DMS79 (cell line): ENCODE measurements around the gene TP53AIP1.
"Not testable (repeated sequence)": the region's sequence is repeated elsewhere in the genome, so short reads cannot be mapped to it uniquely, and the experiment has no call there.

ENCODE experiments used
- DNase-seq: peaks from one replicate; lab custom pipeline; 2025; lab: John Stamatoyannopoulos, UW

The TP53AIP1 gene

DNA sequence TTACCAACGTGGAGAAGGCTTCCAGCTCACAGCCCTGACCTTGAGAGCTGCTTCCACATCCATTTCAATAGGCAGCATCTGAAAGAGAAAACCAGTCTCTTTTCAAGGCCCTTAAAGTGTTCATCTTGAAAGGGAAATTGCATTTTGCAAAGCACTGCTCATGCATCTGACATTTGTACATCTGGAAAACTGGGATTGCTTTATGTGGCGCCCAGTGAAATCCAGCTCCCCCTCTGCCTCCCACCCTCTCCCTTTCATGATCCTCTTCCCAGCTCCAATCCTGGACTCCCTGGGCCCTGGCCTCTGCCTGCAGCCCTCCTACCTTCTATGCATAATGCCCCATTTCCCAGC, 17.4 kb downstream of the TP53AIP1 start:
- no peak for DNase-seq

DNA sequence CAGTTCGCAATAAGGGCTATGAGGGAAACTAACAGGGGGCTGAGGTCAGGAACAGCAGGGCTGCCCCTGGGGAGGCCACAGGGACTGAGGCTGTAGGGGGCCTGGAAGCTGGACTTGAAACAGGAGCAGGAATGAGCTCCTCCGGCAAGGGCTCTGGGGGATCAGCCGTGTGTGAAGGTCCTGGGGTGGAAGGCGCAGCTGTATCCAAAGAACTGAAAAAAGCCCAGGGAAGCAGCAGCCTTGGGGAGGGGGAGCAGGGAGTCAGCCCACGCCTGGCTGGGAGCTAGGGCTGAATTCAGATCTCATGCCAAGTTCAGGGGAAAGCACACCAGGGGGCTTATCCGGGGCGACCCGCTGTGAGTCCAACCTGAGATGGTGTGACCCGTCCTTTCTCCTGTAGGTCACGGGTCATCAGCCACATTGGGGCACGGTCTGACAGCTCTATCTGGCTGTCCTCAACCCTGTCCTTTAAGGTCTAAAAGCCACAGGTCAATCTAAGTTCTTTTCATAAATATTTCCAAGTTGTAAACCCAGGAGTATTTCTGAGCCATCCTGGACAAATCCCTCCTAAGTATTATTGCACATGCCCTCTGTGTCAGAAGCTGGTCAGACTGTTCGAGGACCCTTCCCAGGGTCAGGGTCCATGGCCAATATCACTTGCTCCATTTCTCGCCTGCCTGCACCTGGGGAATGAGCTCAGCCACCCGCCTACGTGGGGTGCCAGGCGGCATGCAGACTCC, 18.0 kb downstream of the TP53AIP1 start:
- DNase-seq: no peak

DNA sequence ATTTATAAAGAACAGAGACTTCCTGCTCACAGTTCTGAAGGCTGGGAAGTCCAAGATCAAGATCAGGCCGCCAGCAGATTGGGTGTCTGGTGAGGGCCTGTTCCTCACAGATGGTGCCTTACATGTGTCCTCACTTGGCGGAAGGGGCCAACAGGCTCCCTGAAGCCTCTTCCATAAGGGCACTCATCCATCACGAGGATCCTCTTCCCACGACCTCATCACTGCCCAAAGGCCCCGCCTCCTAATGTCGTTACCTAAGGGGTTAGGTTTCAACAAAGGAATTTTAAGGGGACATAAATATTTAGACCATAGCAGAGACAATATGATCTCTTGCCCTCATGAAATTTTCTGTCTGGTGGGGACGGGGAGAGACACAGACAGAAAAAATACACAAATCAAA, 18.6 kb downstream of the TP53AIP1 start:
- DNase-seq: no peak

DNA sequence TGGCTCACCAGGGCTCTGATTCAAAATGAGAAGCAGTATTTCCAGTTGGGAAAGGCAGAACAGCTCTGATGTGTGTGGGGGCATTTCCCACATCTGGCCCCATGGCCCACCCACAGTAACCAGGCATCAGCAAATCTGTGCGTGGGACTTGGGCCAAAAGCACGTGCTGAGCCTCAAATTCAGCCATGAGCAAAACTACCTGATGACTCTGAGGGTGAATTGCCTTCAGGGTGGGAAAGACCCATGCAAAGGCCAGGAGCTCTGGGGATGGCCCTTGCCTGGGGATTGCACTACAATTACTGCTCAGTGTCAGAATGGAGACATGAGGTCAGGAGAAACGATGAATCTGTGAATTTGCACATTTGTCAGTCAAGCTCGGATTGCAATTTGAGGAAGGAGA, 20.9 kb downstream of the TP53AIP1 start:
- DNase-seq: no peak

DNA sequence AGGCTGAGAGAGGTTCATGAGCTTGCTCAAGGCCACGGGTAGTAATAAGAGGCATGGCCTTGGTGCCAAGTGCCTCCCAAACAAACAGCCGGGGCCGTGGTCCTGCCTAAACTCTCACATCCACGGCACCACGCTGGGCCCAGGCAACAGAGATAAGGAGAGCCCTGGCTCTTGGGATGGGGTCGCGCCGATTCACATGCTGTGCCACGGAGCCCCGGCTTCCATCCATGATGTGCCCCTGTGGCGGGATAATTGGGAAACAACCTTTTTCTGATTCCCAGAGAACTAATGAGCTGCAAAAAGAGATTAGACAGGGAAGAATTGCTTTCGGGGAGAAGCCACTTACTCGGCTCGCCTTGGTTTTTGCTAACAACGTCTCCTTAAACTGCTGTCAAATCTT, 22.0 kb downstream of the TP53AIP1 start:
- DNase-seq: no peak

DNA sequence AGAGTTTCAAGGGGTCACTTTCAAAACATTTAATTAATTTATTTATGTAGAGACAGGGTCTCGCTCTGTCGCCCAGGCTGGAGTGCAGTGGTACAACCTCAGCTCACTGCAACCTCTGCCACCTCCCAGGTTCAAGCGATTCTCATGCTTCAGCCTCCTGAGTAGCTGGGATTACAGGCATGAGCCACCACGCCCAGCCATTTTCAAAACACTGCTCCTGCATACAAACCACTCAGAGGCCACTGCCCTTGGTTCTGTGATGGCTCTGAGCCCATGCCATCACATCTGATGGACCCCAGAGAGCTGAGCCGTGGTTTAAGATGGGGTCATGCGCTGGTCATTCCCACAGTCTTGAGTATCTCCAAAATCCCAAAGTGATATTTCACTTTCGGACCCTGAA, 23.0 kb downstream of the TP53AIP1 start:
- DNase-seq: not testable (repeated sequence)

DNA sequence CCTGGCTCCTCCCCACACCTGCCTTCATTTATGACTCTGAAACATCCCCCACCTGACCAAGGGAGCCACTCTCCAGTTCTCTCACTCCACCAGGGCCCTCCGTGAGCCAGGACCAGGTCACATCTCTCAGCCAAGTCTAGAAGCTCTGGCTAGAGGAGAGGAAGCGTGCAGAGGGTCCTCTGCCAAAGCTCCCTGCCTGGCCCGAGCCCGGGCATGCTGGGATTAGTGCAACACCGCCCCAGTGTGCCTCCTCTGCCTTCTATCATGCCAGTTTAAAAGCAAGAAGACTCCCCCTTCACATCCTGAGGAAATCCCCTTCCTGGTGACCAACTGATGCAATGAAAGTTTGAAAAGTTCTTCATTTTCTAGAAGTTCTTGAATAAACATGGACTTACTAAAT, 23.5 kb downstream of the TP53AIP1 start:
- no peak for DNase-seq

DNA sequence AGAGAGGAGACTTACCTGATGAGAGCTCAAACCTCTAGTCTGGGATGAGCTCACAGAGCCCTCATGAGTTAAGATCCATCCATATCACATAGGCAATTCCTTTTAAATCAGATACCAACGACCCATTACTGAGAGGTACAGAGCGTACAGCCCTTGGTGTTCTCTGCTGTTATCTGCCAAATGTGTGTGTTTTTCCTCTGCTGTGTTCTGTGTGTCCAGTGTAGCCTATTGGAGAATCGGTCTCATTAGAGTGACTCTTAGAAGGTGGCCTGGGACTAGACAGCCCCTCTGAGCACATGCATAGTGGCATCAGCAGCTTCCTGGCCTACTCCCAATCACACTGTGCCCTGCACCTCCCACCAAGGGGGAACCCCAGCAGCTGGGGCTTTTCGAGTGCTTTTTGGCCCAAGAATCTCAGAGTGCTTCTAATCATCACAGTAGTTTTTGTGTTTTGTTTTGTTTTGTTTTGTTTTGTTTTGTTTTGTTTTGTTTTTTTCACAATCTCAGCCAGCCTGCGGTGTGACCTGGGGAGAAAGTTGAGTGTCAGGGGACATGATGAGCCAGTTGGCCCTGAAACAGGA, 25.4 kb downstream of the TP53AIP1 start:
- DNase-seq: no peak

DNA sequence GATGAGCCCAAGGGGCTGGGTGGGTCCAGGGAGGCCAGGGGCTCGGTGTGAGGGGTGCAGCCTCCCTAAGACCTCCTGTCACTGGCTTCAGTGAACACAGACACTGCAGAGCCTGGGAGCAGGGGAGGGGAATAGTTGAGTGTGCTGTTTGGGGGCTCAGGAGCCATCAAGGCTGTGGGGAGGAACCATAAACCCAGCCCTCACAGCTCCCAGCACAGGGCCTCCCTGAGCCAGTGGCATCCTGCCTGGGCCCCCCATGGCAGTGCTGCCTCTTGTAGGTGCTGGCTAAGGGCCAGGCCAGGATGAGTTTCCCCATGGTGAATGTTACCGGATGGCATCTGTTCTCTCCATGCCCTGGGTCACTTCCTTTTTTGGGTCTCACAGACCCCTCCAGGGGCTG, 26.0 kb downstream of the TP53AIP1 start:
- DNase-seq: no peak

DNA sequence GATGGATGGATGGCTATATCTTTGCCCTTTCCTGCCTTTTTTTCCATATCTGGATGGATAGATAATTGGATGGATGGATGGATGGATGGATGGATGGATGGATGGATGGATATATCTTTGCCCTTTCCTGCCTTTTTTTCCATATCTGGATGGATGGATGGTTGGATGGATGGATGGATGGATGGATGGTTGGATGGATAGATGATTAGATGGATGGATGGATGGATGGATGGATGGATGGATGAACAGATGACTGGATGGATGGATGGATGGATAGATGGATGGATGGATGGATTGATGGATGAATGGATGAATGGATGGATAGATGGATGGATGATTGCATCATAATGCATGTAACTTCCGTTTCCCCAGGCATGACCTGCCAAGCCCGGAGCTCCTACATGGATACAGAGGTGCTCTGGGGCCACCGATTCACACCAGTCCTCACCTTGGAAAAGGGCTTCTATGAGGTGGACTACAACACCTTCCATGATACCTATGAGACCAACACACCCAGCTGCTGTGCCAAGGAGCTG, 26.6 kb downstream of the TP53AIP1 start:
- DNase-seq: no peak

DNA sequence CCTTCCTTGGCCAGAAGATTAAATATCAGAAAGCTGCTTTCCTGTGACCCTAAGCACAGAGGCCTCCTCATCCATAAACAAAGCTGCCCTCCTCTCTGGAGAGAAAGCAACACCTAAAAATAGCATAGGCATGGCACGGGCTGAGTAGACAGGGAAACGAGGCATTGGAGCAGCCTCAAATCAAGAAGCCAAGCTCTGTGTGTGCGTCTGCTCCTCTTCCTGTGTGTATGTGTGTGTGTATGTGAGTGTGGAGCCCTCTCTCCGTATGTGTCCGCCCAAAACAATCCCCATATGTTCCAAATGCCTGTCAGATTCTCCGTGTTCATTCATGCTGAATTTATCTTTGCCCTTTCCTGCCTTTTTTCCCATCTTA, 27.5 kb downstream of the TP53AIP1 start:
- no peak for DNase-seq

DNA sequence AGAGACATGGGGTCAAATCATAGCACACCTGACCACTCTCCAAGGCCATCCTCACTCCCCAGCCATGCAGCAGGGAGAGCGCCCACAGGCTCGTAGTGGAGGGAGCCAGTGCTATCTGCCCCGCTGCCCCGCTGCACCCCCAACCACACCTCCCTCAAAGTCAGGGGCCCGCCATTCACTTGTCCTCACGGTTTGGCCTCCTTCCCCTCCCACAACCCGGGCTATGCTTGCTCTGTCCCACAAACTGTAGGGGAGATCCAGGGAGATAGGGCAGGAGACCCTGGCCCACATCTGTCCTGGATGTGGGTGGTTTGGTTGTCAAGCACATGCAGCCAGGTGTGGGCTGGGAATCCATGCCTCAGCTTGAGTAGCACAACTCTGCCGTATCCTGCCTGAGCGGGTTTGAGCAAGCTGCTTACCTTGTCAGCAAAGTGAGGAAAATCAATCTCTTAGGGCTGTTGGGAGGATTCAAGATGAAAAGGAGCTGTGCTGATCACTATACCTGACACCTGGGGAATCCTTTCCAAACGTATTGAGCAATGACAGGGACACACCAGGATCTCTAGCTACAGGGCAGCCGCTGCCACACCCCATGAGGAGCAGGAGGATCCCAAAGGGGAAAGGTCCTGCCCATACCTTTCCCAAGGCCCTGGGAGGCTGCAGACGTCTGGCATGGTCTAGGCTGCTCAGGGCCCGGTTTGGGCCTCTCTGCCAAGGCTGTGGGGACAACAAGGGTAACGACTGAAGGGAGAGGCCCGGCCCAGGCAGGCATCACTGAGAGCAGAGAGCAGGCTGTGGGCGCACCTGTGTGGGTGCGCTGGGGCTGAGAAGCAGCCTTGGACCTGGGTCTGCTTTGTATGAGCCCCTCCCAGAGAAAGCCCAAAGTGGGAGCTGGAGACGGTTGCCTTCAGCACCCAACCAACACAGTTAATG, 28.2 kb downstream of the TP53AIP1 start:
- no peak for DNase-seq

DNA sequence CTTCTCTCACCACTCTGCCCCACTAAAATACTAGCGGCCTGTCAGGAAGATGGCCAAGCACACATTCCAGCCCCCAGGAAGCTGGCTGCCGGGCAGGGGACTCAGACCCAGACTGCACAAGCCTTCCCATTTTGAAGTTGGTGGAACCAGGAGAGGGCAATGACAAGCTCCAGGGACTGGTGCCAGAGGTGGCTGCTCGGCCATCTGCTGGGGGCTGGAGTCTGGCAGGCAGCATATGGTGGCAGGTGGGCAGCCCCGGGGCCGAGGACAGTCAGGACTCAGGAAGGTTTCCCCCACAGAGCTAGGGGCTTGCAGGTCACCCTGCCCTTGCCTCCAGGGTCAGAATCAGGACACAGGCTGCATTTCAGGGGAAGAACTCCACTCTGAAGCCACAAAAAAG, 28.9 kb downstream of the TP53AIP1 start:
- DNase-seq: no peak

DNA sequence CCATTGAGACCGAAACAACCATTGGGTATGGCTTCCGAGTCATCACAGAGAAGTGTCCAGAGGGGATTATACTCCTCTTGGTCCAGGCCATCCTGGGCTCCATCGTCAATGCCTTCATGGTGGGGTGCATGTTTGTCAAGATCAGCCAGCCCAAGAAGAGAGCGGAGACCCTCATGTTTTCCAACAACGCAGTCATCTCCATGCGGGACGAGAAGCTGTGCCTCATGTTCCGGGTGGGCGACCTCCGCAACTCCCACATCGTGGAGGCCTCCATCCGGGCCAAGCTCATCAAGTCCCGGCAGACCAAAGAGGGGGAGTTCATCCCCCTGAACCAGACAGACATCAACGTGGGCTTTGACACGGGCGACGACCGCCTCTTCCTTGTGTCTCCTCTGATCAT, 31.0 kb downstream of the TP53AIP1 start:
- no peak for DNase-seq

DNA sequence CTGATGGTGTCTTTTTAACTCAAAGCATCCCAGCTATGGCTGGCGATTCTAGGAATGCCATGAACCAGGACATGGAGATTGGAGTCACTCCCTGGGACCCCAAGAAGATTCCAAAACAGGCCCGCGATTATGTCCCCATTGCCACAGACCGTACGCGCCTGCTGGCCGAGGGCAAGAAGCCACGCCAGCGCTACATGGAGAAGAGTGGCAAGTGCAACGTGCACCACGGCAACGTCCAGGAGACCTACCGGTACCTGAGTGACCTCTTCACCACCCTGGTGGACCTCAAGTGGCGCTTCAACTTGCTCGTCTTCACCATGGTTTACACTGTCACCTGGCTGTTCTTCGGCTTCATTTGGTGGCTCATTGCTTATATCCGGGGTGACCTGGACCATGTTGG, 31.4 kb downstream of the TP53AIP1 start:
- DNase-seq: no peak

DNA sequence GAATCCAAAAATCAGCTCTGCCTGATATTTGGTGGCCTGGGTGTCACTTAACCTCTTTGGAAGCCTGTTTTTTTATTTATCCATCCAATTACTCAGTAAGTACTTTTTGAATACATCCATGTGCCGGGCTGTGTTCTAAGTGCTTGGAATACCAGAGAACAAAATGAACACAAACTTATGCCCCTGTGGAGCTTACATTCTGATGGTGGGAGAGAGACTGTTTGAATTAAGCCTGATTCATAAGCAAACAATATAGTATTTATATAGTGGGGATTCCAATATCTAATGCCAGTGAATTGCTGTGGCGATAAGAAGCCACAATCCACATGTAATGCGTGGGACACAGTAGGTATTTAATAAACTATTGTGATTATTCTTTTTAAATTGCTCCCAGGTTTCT, 32.1 kb downstream of the TP53AIP1 start:
- DNase-seq: no peak

DNA sequence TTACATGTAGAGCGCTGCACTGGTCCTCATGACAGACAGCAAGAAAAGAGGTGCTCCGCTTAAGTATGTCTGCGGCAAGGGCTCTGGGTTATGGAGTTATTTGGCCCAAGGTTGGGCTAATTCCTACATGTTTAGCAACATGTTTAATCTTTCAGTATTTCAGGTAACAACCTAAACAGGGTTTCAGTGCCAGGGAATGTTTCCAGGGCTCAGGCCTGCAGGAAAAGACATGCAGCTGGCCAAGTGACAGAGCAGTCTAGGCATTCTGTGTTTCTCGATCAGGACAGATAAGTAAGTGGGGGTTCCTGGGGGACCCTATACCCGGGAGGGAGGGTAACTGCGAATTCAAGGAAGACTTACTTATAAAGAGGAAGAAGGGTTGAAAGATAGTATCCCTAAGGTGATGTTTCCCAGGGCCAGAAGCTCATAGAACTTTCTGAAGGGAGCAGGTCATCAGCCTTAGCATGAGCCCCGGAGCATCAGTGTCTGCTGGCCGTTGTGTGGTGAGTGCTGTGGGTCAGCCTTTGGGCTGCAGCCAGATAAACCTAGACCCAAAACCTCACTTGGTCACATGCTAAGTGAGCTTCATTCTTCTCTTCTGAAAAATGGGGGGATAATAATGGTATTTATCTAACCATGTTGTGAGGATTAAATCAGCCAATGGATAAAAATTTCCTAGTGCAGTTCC, 33.1 kb downstream of the TP53AIP1 start:
- no peak for DNase-seq

DNA sequence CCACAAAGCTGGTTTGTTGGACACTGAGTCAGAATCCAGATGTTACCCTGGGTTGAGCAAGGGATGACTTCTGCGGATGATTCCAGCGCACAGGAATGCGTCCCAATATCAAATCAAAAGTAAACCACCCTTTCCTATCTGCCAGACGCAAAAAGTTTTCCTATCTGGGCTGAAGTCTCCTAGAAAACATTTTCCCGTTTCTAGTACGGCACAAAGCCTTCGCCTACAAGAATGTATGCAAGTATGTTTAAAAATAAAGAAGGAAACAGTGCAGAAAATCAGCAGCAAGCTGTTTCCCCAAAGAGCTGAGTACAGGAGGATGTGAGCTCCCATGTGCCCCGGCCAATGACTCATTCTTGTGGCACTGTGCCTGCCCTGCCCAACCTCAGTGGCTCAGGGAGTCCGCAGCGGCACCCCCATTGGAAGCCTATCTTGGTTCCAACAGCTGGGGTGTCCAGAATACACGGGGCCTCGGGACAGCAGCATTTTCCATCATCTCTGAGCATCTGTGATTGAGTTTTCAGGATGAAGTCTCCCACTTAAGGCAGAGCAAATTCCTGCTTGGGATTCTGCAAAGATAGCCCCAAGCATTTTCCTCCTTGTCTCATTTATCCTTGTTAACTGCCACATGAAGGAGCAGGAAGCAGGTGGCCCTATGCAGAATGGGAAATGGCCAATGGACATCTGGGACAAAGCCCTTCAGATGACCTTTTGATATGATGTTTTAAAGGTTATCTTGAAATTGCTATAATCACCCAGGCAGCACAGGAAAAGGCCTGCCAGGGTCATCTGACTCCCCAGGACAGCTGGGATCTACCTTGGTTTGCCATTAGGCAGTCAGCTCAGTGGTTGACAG, 34.1 kb downstream of the TP53AIP1 start:
- DNase-seq: no peak

DNA sequence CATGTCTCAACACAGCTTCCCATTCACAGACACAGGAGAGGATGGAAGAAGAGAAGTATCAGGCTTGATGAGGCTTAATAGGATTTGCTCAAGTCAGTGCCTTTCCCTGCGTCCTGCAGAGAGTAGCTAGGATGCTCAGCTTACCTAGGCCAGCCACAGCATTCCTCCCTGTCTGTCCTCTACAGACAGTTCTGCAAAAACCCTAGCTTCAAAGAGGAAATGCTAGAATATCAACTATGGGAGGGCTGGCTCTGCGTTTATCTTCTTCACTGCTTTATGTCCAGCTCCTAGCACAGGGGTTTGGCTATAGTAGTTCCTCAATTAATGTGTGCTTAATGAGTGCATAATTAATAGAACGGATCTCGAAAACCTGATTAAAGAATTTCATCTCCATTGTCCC, 35.1 kb downstream of the TP53AIP1 start:
- DNase-seq: no peak

DNA sequence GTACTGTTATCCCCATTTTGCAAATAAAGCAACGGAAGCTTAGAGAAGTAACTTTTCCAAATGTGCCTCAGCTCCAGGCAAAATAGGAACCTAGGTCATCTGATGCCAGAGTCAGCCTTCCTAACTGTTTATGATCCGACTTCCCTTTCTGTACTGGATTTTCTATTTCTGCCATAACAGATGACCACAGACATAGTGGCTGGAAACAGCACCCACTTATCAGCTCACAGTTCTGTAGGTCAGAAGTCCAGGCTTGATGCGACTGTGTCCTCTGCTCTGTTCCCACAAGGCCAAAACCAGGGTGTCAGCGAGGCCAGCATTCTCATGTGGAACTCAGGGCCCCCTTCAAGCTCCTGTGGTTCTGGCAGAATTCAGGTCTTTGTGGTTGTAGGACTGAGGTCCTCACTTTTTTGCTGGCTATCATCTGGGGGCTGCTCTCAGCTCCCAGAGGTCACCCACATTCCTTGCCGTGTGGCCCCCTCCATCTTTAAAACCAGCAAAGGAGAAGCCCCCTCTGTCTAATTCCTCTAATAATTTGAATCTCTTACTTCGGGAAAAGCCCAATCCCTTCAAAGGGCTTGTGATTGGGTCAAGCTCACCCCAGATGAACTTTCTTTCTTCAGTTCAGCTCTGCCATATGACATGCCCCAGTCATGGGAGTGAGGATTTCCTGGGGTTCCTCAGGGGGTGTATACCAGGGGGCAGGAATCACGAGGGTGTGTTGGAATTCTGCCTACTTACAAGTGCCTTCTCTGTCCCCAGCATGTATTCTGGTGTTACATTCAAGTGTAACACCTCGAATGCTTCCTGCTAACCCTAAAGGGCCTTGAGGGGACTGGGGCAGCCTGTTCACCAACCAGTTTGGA, 36.3 kb downstream of the TP53AIP1 start:
- no peak for DNase-seq
